Measurements from ENCODE around the gene CMKLR1.

DNA sequence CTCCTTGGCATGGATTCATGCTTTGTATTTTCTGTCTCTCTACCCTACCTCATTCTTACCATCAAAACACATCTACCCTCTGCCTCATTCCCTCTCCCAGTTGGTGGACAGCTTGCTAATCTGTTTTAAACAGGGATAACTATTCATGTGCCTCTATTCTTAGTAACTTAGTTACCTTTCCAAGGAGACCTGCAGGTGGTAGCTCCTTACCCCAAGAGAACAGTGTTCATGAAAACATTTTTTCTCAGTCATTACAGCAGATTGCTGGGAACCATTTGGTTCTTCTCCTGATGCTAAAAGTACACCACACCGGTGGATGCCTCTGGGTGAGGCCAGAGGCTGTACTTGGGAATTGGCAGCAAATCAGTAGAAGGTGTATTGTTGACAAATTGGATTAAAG lies 73.0 kb downstream of the CMKLR1 start:
- TF ChIP-seq POLR2A (IDR thresholded peaks at IDR 0.05) = no peak
- TF ChIP-seq, protein P1, sequence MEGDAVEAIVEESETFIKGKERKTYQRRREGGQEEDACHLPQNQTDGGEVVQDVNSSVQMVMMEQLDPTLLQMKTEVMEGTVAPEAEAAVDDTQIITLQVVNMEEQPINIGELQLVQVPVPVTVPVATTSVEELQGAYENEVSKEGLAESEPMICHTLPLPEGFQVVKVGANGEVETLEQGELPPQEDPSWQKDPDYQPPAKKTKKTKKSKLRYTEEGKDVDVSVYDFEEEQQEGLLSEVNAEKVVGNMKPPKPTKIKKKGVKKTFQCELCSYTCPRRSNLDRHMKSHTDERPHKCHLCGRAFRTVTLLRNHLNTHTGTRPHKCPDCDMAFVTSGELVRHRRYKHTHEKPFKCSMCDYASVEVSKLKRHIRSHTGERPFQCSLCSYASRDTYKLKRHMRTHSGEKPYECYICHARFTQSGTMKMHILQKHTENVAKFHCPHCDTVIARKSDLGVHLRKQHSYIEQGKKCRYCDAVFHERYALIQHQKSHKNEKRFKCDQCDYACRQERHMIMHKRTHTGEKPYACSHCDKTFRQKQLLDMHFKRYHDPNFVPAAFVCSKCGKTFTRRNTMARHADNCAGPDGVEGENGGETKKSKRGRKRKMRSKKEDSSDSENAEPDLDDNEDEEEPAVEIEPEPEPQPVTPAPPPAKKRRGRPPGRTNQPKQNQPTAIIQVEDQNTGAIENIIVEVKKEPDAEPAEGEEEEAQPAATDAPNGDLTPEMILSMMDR (IDR thresholded peaks at IDR 0.05) = no peak
